Glomerular visceral epithelial cell (primary cell): Measurements from ENCODE around the gene PIK3R1.
"Not testable (repeated sequence)": the region's sequence is repeated elsewhere in the genome, so short reads cannot be mapped to it uniquely, and the experiment has no call there.

Experiments
- DNase-seq: peaks from one replicate; pipeline ENCODE4 v3.0.0-alpha.2; 2016; ENCODE audit errors: extremely low spot score

PIK3R1 gene

DNA sequence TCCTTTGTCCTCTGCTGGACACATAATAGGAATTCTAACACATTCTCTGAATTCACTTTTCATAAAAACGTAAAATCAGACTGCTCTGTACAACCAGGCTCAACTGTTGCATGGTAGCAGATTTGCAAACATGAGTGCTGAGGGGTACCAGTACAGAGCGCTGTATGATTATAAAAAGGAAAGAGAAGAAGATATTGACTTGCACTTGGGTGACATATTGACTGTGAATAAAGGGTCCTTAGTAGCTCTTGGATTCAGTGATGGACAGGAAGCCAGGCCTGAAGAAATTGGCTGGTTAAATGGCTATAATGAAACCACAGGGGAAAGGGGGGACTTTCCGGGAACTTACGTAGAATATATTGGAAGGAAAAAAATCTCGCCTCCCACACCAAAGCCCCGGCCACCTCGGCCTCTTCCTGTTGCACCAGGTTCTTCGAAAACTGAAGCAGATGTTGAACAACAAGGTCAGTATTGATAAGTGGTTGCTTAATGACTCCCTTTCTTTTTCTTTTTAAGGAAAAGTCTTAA lies 11.1 kb downstream of the PIK3R1 start:
- DNase-seq: no peak

DNA sequence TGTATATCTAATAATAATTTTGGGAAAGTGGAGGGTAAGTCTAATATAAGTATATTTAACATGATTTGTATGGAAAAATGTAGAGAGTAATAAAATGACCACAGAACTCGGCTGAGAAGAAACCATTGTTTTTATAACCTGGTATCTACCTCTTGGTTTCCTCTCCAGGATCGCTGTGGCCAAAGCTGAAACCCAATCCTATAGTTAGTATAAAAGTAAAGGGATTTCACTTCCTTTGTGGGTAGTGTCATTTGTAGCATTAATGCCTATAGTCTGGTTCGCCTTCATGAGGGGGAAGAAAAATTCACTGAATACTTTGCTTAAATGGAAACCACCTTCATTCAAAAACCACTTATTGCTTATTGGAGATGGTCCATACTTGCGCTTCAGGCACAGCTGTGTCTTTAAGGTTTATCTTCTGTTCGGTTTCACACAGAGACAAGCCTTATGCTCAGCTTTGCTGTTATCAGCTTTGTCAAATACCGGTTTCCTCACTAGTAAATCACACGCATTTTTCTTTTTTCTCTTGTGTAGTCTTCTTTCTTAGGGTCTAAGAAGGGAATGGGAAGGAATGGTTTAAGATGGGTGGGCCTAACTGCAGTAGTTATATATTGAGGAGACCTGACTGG lies 12.1 kb downstream of the PIK3R1 start:
- DNase-seq: no peak

DNA sequence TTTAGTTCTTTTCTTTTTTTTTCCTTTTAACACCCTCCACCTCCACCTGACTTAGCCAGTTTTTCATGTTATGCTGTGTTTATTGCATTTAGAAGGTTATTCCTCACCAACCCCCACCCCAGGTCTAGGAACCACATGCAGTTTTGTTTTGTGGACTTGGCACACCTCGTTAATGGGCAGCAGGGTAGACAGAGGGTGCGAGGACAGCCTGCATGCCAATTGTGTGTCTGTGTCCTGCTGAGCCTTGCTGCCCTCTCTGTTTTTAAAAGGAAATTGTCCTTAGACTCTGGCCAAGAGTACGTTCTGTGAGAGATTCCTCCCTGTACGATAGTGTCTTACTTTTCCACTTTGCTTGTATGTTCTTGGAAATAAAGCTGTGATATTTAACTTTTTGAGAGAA lies 13.9 kb downstream of the PIK3R1 start:
- no peak for DNase-seq

DNA sequence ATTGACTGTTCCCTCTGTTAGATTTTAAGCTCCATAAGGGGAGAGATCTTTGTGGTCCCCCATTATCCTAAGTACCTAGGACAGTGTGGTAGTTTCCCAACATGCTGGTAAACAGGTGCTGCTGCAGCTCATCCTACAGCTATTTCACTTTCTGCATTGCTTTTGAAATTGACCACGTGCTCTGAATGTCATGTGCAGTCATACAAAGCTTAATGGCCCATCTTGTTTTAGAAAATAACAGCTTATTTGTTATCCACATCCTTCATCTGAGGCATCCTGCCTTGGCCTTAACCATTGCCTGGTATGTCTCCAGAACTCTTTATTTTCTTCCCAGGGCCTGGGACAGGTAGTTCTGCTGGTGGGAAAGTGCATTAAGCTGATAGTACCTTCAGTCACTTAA lies 14.7 kb downstream of the PIK3R1 start:
- DNase-seq: no peak

DNA sequence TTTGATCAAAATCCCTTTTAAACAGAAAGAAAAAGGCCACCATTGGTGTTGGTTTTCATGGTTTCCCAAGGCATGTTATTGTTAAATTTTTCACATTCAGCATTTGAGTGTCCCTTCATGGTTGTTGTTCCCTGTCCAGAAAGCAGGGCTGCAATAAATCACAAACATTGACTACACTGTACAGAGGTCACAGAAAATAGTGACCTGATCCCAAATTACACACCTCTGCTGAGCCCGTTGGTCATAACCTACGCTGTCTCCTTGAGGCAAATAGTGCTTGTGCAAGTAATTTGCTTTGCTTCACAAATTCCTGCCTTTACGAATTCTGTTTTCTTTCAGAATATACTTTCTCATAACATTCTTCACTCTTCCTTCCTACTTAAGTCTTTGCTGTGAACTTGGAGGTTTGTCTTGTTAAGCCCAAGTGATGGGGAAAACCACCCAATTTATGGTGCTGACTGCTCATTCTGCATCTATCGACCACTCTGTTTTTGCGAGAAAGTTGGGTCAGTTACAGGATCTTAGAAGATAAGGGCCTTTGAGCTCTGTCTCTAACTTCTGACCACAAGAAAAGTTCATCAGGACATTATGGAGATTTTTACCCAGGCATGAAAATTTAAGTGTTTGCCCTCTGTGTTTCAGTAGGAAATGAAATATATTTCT lies 16.0 kb downstream of the PIK3R1 start:
- no peak for DNase-seq

DNA sequence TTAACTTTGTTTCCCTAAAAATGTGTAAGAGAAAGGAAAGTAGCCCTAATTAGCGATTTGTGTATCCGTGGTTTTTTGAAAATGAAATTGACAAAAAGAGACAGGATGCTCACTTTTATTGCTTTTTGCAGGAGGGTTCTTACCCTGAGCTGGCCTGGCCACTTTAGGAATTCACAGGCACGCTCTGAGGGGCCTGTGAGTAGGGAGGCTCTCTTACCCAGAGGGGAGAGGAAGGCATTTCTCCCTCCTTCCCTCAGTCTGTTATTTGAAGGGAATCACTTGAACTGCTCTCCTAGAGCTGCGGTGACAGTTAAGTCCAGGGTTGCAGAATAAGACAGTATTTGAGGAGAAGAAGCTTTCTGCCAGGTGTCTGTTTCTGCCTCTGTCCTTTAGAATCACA lies 16.7 kb downstream of the PIK3R1 start:
- no peak for DNase-seq

DNA sequence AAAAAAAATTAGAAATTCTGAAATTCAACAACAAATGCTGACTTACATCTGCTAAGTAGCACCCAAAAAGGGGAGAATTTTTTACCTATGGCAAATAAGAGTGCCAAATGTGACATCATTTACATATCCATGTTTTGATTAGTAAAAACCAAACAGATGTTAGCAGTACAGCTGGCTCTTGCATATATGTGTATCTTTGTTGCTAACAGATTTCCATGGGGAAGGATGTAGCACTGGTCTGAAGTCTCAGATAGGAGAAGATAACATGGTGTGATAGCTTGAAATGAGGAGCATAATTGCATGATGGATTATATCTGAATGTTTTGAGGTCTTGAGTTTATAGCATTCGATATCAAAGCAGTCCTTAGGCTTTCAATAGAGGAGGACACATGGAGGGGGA lies 17.5 kb downstream of the PIK3R1 start:
- no peak for DNase-seq

DNA sequence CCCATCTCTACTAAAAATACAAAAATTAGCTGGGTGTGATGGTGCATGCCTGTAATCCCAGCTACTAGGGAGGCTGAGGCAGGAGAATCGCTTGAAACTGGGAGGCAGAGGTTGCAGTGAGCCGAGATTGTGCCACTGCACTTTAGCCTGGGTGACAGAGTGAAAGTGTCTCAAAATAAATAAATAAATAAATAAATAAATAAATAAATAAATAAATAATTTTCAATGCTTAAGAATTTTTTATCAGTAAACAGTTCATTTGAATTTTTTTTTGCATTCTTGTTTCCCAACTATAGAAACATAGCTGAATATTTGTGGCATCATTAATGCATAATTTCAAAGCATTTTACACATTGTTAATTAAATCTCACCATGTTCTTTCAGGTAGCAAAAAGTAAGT lies 19.7 kb downstream of the PIK3R1 start:
- not testable (repeated sequence) for DNase-seq

DNA sequence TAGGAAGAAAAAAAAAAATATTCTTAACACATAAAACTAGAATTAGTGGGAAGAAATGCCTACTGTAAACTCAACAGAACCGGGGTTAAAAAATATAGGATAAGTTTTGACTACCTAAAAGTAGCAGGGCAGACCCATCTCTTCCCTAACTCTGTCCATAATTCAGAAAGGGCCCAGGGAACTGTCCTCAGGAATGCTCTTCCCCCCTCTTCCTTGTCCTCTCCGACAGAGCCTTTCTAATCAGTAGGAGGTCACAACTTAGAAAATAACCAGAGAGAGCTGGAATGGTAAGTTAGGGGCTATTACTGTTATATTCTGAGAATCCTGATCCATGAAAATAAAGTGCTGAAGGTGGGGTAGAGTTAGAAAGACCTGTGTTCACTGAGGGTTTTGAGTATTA lies 22.2 kb downstream of the PIK3R1 start:
- DNase-seq: no peak

DNA sequence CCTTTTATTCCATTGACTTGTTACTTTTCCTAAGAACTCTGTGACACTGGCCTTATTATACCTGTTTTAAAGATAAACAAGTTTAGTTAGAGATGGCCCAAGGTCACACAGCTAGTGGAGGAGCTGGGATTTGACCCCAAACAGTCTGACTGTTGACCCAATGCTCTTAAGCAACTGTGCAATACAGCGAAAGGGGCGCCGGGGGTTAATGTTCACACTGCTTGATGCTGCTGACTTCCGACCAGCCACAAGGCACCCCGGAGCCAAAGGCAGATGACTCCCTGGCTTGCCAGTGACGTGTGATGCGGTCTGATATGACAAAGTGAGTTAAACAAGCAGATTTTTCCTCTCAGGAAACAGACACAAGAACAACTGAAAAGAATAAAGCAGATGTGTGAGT lies 23.9 kb downstream of the PIK3R1 start:
- DNase-seq: peak; percentile 80

DNA sequence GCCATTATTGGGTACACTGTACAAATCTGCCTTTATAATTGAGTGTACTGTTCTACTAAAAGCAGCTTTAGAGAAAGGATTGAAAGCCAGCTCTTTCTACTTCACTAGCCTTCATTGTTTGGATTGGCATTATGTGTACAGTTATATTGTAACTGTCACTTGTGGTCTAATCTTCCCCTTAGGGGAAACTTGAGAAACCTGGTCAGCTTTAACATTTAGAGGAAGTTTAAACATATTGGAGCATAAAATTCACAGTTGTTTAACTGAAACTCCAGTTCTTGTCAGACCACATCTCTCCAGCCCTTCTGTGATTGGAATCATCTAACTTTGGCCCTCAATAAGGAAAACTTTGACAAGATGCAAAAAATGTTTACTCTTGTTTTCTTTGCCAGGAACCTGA lies 24.6 kb downstream of the PIK3R1 start:
- DNase-seq: peak; percentile 25

DNA sequence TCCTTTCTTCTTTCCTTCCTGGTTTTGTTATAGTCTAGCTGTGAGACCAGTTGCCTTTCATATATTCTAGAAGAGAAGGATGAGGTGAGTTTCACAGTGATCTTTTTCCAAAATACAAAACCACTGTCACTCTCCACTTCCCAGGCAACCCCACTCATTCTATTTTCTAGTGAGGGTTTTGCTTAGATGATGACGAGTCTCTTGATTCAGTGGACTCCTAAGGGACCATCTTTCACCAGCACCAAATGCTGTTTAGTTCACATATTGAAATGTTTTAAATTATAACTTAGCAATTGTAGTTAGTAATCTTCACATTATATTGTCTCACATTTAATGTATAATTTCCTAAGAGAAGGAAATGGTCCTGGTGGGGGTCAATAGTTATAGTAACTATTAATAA lies 25.2 kb downstream of the PIK3R1 start:
- DNase-seq: no peak

DNA sequence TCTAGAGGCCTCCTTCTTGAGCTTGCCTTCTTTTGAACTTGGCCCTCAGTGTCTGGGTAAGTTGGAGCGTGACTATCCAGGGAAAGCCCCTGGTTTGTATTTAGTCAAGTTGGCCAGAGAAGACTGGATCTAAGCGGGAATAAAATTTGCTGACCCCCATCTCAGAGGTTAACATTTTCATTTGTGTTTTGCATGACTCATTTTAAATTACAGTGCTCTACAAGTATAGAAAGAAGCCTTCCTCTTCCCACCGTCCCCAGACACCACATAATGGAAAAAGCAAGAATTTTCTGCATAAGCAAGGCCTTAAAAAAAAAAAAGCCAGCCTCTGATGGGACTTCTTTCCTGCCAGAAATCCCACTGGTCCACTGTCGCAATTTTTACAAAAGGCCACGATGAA lies 27.2 kb downstream of the PIK3R1 start:
- peak; percentile 77 for DNase-seq

DNA sequence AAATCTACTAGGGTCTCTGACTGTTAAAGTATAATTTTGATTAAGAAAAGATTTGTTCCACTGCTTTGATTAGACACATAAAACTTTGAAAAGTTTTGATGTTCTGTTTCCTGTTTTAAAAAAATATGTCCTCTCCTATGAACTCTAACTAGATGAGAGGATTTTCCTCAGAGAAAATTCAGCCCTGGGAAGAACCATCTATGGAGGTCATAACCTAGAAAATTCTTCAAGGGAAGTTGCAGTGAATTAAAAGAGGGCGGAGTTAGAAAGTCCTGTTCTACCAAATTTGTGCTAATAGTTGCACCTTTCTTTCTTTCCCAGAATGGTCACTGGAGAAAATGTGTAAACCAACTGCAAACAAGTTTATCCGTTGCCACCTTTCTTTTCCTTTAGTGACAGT lies 27.7 kb downstream of the PIK3R1 start:
- no peak for DNase-seq

DNA sequence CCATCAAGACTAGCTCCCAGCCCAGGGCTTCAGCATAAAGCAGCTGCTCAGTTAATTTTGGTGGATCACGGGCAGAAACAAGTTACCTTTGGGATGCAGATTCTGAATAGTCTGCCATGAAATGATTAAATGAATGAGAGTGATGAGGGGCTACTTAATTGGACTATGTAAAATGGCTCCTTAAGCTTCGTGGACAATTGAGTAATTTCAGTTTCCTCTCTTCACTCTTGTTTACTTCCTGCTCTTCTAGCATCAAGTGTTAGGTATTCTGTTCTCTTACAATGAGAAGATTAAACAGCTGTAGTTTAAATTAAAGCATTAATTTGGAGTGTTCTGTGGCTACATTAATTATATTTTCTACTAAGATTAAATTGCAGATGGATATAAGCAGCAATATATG lies 28.1 kb downstream of the PIK3R1 start:
- no peak for DNase-seq

DNA sequence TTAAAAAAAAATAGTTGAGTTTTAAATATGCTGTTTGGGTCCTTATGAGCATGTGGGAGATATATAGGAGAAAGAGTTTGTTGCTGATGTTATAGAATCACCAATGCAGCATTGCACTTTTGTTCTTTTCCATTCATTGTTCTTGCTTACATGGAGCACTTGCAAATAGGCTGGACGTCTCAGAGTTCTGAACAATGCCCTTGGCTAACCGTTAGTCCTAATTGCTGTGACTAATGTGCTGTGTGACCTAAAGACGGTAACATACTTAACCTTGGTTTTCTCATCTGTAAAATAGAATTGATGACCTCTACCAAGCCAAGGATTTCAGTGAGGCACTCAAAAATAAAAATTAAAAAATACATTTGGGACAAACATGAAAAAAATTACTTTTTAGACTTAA lies 29.8 kb downstream of the PIK3R1 start:
- DNase-seq: no peak

DNA sequence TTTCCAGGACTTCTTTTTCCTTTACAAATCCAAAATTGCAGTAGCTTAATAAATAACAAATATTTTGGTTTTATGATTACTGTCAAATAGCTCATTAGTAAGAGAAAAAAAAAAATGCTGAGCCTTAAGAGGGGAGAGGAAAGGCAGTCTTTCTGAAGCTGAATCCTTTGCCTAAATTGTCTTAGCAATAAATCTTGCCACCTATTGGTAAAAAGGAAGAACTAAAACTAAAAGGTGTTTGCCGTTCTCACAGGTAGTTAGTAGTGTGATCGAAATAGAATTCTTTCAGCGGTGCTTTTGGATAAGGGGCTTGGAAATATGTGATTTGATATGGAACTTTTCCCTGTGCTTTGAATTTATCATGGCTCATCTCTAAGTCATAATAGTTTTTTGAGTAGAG lies 31.2 kb downstream of the PIK3R1 start:
- DNase-seq: no peak

DNA sequence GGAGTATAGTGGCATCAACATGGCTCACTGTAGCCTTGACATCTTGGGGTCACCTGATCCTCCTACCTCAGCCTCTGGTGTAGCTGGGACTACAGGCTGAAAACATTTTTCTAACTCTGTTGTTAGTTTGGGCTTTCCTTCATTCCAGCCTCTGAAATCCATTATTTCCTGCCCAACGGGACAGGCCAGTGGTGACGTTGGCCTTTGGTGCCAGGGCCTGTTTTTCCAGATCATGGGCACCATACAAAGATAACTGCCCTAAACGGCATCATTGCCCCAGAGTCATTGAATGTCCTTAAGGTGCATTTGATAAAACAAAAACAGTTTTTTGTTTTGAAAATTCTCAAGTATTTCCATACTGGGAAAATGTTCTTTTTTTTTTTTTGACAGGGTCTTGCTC lies 32.1 kb downstream of the PIK3R1 start:
- no peak for DNase-seq

DNA sequence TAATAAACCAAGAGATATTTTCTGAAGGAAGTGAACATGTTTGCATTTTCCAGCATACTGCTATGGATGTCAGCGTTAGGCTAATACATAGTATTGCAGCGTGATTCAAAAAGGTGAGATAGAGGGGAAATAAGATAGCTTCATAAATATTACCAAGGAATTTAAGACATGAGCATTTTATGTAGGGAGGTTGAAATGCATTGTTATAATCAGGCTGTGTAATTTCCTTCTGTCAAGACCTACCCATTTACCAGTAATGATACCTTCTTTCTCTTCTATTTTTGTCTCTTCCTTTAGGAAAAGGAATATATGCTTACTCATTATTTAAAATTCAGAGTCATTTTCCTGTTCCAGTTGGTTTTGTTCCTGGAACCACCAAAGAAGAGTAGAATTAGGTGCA lies 33.3 kb downstream of the PIK3R1 start:
- no peak for DNase-seq

DNA sequence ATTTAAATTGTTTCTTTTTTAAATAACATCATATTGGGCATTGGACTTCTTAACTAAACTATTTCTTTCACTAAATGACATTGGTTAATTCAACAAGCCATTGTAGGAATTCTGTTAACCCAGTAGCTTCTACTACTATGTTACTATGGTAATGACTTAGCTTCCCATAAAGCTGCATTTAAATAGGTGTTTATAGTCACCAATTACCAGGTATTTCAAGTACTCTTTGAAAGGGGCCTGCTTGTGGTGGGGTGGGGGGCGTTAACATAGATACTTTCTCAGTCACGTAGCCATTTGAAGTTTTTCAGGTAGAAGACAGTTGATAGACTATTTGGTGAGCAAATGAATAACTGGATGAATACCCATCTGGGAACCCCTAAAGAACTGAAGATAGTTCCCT lies 34.0 kb downstream of the PIK3R1 start:
- DNase-seq: no peak

DNA sequence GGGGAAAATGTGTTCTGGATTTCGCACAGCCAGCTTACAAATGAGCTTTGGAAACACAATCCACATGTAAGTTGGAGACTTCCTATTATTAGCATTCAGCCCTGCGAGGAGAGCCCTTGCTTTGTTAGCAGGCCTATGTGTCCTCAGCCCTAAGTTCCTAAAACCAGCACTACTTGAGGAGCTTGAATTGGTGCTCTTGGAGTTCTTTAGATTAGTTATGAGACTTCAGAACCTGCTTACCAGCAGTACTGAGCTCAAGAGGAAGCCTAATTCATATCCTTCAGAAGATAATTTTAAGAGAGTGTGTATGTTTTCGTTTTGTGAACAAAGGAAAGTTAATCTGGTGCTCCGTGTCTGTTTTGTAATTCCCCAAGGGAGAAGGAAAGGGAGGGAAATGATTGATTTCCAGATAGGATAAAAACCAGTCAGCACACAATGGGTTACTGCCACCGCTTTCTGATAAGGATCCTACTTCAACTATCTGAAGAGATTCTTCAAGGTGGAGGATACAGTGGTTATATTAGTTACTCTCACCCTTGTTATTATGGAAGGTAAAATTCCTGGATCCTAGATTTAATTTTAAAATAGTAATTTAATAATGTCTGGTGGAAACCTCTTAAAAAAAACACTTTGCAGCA lies 35.2 kb downstream of the PIK3R1 start:
- no peak for DNase-seq

DNA sequence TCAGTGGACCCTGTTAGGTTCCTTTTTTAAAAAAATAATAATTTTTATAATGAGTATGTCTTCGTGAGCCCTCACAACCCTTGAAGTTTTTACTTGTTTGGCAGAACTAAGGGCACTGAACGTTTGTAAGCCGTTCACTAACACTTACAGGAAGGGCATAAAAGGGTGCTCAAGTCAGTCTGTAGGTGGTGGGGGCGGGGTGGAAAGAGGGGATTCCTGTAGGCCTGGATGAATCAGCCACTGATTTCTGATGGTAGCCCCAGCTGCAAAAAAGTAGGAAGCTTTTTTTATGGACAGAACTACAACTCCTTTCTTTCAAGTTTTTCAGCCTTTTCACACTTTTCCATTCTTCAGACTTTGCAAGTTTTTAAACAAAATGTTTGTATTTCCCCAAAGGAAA lies 35.8 kb downstream of the PIK3R1 start:
- no peak for DNase-seq

DNA sequence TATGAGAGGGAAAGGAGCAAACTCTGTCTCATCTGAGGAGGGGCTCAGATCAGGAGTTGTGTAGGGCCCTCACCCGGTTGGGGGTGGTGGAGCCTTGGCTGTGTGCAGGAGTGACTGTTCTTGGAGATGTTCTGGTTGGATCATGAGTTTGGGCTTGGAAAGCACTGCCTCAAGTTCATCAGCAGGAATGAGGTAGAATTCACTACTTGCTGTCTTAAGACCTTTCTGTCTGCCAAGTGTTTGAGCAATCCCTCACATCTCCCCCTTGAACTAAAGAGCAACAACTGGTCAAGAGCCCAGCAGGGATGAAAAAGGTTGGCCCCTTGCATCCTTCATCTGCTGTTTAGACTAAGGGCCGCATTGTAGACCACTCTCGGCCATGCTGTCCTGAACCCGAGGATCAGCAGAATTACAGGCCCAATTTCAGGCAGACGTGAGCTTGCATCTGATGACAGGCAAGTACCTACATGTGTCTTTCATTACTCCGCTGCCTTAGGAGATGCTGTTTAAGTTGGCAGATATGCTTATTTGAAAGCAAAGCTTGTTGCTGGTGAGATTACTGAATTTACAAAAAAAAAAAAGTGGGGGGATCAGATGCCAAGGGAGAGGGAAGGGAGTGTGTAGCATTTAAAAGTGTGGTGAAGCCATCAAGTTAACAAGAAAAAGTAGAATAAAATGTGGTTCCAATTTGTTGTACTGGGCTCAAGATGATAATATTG lies 36.4 kb downstream of the PIK3R1 start:
- no peak for DNase-seq
